Measurements from ENCODE around the gene AFF2.

GRCh38 chrX:148774276-148774675 is 273.9 kb downstream of the AFF2 start:
- TF ChIP-seq POLR2A (IDR thresholded peaks at IDR 0.05) (no peak), CTCF (IDR thresholded peaks at IDR 0.05) (no peak)
